D721Med (cell line): ENCODE results near the gene SATB1.

Experiments used
- DNase-seq: peaks from one replicate; pipeline ENCODE4 v3.0.0; 2011; ENCODE audit warnings: low spot score; ENCODE audit not compliant: insufficient read length
- FAIRE-seq: peaks from 2 replicates; lab custom pipeline; 2011; peaks lifted over from hg19 to GRCh38; lab: Jason Lieb, UNC
- TF ChIP-seq, protein P1 (sequence below): IDR thresholded peaks from 2 replicates; pipeline ENCODE4 v1.5.1; 2012; ENCODE audit warnings: mild to moderate bottlenecking, control low read depth; ENCODE audit not compliant: insufficient read depth; ENCODE audit errors: missing control alignments

SATB1 gene

DNA sequence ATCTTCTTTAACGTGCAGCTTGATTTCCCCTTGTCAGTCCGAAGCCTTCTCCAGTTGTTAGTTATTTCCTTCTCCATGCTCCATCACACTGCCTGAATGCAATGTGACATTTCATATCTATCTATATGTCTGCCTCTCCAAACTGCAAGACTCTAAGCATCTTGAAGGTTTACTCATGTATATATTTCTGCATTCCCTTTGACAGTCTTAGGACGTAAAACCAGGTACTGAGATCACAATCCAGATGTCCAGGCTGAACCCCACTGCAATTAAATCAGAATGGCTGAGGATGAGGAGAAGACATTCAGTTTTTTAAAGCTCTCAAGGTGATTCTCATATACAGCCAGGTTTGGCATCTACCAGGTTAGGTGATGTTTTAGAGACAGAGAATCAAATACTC lies 6.1 kb upstream of the SATB1 start:
- TF ChIP-seq, protein P1, sequence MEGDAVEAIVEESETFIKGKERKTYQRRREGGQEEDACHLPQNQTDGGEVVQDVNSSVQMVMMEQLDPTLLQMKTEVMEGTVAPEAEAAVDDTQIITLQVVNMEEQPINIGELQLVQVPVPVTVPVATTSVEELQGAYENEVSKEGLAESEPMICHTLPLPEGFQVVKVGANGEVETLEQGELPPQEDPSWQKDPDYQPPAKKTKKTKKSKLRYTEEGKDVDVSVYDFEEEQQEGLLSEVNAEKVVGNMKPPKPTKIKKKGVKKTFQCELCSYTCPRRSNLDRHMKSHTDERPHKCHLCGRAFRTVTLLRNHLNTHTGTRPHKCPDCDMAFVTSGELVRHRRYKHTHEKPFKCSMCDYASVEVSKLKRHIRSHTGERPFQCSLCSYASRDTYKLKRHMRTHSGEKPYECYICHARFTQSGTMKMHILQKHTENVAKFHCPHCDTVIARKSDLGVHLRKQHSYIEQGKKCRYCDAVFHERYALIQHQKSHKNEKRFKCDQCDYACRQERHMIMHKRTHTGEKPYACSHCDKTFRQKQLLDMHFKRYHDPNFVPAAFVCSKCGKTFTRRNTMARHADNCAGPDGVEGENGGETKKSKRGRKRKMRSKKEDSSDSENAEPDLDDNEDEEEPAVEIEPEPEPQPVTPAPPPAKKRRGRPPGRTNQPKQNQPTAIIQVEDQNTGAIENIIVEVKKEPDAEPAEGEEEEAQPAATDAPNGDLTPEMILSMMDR = no peak
- DNase-seq (no peak), FAIRE-seq (no peak)

DNA sequence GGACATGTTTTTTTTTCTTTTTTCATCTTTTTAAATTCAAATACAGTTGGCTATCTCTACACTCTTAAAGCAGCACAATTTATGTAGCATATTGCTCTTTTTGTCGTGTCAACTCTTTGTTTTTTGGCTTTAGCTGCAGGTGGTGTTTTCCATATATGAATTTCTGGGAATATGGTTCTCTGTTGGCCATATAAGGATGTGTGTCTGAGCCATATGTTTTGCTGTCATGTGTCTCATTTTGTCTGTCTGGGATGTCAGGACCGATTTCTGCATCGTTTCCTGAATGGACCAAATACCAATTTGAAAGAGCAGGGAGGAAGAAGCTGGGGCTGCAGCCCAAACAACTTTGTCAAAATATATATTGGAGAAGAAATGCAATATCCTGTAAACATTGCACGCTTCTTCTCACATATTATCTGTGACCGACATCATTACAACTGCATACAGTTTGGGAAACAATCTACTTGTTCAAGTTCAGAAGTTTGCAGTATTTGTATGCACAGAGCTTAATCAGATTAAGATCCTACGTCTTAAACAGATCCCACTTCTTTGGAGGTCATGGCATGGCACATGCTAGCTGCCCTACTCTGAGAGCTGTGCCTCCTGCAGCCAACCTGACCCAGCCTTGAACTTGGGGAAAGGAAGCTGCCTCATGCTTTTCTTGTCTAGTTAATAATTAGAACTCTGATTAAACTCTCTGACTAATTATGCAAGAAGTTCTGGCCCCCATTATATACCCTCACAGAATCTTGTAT lies 4.0 kb upstream of the SATB1 start:
- TF ChIP-seq, protein P1 = no peak
- FAIRE-seq = no peak

DNA sequence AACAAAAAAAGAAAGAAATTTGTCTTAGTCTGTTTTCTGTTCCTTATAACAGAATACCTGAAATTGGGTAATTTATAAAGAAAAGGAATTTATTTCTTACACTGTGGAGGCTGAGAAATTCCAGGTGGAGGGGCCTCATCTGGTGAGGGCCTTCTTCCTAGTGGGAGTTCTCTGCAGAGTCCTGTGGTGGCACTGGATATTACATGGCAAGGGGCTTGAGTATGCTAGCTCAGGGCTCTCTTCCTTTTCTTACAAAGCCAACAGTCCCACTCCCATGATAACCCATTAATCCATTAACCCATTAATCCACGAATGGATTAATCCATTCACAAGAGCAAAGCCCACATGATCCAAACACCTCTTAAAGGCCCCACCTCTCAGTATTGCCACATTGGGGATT lies 2.9 kb upstream of the SATB1 start:
- DNase-seq (no peak), FAIRE-seq (no peak)
- TF ChIP-seq, protein P1 = no peak

More for the DNA sequence above, 4.0 kb upstream of the SATB1 start:
- no peak for DNase-seq

DNA sequence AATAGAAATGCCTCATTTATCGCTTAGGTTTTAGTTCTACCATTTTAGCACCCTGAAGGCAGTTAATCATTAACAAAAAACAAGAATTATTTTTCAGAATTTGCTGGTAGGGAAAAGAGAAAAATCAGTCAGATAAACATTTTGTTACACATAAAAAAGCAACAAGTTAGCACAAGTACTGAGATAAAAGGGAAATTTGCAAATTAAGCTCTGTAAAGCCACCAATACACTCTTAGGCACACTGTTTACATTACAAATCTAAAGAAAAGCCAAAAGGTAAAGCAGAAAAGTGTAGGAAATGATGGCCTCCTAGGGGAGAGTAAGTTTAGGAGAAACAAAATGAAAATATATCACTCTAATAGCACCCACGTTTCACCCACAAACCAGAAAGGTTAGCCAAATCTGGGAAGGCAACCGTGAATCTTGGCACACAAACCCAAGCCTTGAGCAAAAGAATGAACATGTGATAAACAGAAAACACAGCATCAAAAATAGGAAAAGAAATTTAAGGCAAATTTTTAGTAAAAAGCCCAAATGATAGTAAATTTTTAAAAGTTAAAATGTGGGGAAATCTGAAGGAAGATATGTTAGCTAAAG lies 1.6 kb upstream of the SATB1 start:
- FAIRE-seq (no peak), DNase-seq (no peak)
- TF ChIP-seq, protein P1 = no peak

DNA sequence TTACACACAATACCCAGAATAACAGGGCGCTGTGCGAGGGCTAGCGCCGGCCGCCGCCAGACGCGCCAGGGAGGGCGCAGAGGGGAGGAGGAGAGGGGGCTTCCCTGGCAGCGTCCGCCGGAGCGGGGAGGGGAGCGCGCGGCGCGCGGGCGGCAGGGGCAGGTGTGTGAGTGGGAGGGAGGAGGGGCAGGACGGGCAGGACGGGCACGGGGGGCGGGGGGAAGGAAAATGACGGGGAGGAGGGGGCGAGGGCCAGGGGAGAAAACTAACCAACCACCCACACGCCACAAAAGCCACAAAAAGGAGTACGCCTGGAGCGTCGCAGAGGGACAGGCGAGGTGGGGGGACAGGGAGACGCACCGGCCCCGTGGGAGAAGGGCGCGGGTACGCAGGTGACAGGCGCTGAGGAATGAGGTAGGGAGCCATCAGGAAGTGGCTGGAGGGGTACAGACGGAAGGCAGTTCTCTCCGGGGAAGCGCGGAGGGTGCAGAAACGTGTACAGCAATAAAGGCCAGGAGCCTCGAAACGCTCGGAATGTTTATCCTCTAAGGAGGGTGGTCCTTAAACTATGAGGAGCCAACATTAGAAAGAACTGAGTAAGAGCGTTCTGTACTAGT lies 610 bp upstream of the SATB1 start:
- TF ChIP-seq, protein P1 = no peak
- DNase-seq (no peak), FAIRE-seq (no peak)

DNA sequence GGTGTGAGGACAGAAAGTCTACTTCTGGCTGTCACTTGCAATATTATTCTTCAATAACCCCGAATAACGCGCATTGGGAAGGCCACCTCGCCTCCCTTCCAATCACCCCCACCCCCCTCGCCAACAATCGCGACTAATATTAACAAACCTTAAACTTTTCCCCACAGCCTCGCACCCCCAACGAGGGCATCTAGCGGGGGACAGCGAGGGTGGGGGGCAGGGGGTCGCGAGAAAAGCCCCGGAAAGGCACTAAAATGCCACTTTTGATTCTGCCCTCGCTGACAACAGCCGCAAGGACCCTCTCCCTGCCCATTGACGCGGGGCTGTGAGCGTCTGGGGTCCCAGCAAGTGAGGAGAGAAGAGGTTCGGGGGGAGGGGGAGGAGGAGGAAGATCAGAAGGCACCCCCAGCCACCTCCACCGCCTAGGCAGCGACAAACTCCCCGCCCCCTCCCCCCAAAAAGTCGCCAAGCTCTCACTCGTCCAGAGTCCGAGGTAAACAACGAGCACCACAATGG lies 868 bp downstream of the SATB1 start:
- FAIRE-seq (no peak), DNase-seq (no peak)
- TF ChIP-seq, protein P1 = no peak
